Prostate gland (tissue), 2 donors: ENCODE data around the gene ZNF593OS.

Experiments
- POLR2A ChIP-seq: fragments of 450-650 bp; IDR thresholded peaks from one replicate; pipeline ENCODE4 v1.6.1; 2016; ENCODE audit warnings: antibody characterized with exemption, mild to moderate bottlenecking
- POLR2AphosphoS5 ChIP-seq: sonication (generic); formaldehyde crosslinking; IDR thresholded peaks from one replicate; pipeline ENCODE4 v1.6.1; 2017; ENCODE audit warnings: antibody characterized with exemption
- TF ChIP-seq, protein P1 (sequence below), 4 experiments: fragments of 200-600 bp in 2 of 4; fragments of 450-650 bp in 2 of 4; sonication (generic) in 2 of 4; IDR thresholded peaks; 1 replicate in 3 of 4; 2 replicates in 1 of 4; pipeline ENCODE4 v1.5.1; 2016 to 2019; ENCODE audit warnings: antibody characterized with exemption in 4 of 4, mild to moderate bottlenecking in 2 of 4, moderate library complexity in 2 of 4

GRCh38 chr1:26156285-26157038, 15.2 kb downstream of the ZNF593OS start:
- TF ChIP-seq, protein P1, sequence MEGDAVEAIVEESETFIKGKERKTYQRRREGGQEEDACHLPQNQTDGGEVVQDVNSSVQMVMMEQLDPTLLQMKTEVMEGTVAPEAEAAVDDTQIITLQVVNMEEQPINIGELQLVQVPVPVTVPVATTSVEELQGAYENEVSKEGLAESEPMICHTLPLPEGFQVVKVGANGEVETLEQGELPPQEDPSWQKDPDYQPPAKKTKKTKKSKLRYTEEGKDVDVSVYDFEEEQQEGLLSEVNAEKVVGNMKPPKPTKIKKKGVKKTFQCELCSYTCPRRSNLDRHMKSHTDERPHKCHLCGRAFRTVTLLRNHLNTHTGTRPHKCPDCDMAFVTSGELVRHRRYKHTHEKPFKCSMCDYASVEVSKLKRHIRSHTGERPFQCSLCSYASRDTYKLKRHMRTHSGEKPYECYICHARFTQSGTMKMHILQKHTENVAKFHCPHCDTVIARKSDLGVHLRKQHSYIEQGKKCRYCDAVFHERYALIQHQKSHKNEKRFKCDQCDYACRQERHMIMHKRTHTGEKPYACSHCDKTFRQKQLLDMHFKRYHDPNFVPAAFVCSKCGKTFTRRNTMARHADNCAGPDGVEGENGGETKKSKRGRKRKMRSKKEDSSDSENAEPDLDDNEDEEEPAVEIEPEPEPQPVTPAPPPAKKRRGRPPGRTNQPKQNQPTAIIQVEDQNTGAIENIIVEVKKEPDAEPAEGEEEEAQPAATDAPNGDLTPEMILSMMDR (IDR thresholded peaks at IDR 0.05) = no peak
- TF ChIP-seq POLR2AphosphoS5 = no peak
- no peak for TF ChIP-seq POLR2A
